GM19099 (cell line): ENCODE data around the gene SLC16A1.

Experiments used
- POLR2A ChIP-seq: IDR thresholded peaks from 3 replicates; pipeline ENCODE4 v1.6.1; 2011; ENCODE audit warnings: low read depth; ENCODE audit not compliant: insufficient read length; ENCODE audit errors: extremely low read depth

Gene SLC16A1

DNA sequence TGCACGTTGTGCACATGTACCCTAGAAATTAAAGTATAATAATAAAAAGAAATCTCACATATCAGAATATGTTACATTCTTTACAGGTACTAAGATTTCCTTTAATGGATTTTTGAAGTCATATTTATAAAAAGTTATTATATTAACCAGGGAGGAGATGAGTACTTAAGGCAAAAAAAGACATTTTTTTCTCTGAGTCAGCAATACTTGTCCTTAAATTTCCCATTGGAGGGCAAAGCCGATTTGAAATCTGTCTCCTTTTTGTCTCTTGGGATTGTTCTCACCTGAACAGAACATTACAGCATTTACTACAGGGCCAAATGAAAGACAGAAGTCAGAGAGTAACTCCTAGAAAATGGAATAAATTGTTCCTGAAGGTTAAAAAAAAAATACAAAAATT lies 26.3 kb upstream of the SLC16A1 start:
- no peak for TF ChIP-seq POLR2A

DNA sequence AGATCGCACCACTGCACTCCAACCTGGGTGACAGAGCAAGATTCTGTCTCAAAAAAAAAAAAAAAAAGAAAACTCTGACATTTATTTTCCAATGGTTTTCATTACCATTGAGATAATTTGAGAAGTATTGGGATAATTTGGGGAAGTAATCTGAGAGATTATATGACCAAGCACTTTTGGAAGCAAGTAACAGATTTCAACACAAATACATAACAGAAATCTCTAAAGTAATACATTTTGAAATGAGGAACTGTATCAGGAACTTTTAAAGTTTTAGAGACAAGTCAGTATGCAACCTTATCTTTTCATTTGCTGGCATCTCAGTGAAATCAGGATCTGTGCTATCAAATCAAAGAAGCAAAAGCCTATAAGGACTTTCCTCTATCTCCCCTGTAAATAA lies 25.4 kb upstream of the SLC16A1 start:
- no peak for TF ChIP-seq POLR2A

DNA sequence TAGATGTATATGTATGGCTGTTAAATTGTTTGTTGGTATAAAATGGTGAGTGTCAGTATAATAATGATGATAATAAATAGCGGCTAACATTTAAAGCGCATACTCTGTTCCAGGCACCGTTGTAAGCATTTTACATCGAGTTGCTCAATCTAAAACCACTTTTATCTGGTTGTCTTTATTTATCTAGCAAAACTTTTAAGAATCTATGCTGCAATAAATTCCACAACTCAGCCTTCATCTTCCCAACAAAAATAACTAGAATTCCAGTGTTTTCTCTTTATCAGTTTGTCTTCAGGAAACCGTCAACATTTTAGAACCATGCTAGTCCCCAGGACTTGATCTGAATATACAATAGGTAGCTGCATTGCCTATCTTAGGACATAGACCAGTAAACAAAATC lies 19.3 kb upstream of the SLC16A1 start:
- TF ChIP-seq POLR2A, result no peak

DNA sequence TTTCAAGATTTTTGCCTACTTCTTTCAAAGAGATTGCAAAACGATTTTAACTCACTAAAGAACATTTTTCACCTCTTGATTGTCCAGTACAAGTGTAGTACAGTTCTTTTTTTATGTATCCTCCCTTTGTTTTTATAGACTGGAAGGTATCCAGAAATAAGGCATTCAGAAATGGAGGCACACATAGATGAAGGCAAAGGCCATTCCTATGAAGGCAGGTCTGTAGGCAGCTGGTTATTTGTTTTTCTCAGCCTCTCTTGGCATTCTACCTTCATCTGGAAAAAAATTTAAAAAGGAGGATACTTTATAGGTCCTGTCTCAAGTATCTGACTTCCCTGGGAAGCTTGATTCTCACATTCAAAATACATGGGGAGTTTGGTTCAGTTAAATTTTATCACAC lies 18.6 kb upstream of the SLC16A1 start:
- no peak for TF ChIP-seq POLR2A

DNA sequence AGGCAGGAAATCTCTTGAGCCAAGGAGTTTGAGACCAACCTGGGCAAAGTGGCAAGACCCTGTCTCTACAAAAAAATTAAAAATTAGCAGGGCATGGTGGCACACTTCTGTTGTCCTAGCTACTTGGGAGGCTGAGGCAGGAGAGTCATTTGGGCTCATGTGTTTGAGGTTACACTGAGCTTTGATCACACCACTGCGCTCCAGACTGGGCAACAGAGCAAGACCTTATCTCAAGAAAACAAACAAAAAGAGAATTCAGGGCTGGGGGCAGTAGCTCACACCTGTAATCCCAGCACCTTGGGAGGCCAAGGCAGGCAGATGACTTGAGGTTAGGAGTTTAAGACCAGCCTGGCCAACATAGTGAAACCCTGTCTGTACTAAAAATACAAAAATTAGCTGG lies 17.8 kb upstream of the SLC16A1 start:
- TF ChIP-seq POLR2A, result no peak

DNA sequence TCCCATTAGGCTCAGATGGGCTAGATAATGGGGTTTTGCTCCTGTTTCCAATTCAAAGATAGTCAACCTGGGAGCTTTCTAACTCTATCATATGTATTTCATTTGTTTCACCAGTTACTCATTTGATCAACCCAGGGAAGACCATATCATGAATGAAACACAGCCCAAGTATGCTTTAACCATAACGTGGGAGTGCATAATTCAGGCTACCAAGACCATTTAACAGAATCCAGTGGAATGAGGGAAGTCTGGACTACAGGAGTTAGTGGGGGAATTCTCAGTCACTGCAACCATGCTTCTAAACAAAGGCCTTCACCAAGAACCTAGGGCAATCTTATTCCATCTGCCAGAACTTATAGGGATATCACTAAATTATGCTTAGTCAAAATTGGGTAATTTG lies 15.0 kb upstream of the SLC16A1 start:
- TF ChIP-seq POLR2A, result no peak

DNA sequence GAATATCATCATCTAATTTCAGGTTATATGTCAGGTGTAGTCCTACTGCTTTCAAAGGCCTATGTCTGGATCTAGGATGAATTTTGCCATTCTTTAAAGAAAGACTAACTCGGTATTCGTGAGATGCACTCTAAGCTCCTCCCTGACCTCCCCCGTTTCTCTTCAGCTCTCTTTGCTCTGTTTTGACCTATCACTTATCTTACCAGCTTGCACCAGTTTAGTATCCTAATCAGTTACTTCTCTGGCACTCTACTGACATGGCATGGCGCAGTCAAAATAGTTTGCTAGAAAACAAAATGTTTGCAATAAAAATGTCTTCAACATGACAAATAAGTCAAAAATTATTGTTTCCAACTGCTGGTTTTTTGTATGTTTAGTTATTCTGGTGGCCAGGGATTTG lies 8.4 kb upstream of the SLC16A1 start:
- no peak for TF ChIP-seq POLR2A

DNA sequence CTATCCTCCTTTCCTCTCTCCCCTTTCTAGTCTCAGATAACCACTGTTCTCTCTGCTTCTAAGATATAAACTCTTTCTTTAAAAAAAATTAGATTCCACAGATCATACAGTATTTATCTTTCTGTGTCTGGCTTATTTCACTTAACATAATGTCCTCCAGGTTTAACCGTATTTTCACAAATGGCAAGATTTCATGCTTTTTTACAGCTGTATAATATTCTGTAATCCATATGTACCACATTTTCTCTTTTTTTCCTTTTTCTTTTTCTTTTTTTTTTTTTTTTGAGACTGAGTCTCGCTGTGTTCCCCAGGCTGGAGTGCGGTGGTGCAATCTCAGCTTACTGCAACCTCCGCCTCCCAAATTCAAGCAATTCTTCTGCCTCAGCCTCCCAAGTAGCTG lies 5.1 kb upstream of the SLC16A1 start:
- TF ChIP-seq POLR2A, result no peak

DNA sequence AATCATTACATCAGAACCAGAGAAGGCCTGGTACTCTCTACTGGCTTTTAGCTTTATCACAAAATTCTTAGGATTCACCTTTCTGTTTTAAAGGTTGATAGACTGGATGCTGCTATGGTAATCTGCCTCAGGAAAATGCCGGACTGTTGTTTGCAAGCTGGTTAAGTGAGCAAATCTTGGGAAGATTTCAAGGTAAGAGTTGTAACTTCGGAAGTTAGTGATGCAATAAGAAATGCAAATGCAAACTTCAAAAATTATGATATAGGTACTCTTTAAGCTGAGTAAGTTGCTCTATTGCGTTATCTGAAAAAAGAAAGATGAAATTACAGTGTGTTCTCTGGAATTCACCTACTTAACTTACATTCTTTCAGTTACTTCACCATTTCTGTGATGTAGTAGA lies 4.4 kb upstream of the SLC16A1 start:
- no peak for TF ChIP-seq POLR2A

DNA sequence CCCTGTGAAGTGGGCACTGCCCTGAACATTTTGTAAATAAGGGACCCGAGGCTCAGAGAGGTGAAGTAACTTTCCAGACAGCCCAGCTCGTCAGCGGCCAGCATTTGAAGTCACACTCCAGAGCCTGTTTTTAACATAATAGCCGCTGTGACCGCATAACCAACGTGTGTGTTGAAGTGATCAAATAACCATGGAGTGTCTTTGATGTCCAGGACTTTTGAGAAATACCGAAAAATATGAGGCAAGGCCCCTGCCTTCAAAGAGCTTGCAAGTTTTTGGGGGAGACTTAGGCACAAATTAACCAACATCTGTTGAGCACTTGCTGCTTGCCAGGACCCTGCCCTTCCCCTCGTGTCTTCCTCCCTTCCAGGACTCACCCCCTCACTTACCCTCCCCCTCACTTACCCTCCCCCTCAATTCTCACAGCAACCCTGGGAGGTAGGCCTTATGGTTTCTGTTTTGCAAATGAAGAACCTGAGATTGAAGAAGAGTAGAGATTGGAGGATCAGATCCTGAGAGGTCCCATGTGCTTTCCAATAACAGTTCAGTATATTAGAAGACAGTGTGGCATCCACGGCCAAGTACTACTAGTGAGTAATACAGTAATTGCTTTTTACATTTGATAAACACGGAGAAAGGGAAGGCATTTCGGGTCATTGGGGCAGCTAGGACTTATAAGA lies 1.3 kb upstream of the SLC16A1 start:
- TF ChIP-seq POLR2A, result peak; percentile 31

DNA sequence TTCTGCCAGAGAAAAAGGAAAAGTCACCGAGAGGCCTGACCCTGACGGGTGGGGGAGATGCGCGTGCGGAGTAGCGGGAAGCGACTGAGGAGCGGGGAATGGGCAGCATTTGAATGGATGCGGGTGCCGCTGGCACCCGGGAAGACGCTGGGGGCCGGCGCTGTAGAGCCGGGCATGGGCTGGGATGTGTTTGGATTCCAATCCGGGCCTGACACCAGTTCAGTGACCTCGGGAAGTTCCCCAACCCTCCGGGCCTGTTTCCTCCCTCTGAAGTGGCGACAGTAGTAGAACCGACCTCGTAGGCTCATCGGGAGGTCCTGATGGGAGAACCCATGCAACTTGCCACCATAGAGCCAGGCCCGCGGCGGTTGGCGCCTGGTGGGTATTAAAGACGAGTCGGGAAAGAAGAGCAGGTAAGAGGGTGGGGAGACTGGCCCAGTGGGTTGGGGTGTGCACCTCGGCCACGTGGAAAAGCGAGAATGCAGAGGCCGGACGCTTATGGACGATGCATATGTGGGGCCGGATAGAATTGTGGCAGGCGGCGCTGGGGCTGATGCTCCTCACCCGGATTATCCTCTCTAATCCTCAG lies 642 bp upstream of the SLC16A1 start:
- no peak for TF ChIP-seq POLR2A

DNA sequence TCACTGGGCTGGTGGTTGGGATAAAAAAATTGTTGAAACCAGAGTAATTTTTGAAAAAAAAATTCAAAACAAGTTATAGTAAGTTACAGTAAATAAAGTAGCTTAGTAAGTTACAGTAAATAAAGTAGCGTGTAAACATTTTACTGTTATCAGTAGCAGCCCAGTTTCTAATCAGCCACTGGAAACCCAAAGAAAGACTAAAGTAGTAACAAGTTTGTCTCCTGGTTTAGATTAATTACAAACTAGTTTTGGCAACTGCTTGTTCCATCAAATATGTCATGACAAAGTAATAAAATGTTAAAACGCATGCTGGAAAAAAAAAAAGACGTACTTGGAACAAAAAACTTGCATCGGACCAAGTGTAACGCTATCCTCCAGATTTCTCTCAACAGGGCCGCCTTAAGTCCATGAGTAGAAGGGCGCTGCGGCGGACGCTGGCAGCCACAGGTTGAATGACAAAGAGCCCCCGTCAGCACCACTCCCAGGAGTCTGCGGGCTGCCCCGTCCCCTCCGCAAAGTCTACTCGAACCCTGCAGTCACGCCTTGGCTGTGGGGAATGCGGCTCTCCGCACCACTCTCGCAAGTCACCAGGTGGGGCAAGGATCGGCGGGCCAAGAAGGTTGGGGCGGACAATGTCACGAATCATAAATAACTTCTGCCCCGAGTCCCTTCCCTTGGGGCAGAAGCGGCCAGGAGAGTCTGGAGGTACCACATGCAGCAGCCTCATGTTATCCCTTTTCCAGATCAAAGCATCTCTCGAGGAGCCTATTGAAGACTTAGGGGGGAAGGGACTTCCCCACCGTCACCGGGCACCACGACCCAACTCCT lies 837 bp downstream of the SLC16A1 start:
- no peak for TF ChIP-seq POLR2A

DNA sequence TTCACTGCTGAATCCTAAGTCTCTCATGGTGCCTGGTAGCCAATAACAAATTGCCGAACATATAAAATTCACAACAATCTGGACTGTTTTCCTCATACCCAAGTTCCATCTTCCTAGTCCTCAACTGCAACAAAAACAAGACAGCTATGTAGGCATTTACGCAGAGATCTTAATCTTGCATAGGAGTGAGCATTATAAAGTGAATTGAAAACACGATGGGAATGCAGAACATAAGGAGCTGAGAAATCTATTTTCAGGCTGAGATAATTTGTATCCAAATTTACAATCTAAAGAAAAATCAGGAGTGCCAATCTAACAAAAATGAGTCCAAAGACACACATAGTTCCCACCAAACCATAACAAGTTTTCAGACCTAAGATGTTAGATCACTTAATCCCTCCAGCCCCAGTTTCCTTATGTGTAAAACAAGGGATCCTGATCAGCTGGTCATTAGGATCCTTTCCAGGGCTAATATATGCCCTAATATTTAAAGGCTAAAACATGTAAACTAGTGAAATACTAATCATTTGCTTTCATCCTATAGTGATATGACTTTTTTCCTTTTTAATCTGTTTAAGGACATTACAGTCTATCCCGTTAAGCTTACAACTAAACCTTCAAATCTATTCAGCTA lies 1.9 kb downstream of the SLC16A1 start:
- no peak for TF ChIP-seq POLR2A

DNA sequence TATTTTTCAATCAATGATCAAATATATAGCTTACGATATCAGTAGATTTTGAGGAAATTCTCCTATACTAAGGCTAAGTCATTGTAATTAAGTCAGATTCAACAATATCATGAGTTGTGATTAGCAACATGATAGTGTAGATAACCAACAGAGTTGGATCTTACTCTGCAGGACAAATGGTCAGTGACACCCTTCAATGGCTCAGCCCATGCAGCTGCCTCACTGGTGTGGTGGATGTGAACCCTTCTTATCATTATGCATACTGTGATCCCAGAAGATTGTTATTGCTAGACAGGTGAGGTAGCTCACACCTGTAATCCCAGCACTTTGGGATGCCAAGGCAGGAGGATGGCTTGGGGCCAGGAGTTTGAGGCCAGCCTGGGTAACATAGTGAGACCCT lies 5.6 kb downstream of the SLC16A1 start:
- no peak for TF ChIP-seq POLR2A

DNA sequence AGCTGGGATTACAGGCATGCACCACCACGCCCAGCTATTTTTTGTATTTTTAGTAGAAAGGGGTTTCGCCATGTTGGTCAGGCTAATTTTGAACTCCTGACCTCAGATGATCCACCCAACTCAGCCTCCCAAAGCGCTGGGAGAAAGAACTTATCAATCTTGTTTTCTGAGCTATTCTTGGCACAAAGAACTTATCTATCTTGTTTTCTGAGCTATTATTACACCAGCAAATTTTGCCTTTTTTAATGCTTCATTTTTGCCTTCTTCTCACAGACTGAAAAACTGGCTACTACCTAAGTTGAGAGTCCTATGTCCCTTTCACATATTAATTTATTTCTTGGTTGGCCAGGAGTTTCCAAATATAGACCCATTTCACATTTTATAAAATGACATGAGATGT lies 9.3 kb downstream of the SLC16A1 start:
- TF ChIP-seq POLR2A, result no peak

DNA sequence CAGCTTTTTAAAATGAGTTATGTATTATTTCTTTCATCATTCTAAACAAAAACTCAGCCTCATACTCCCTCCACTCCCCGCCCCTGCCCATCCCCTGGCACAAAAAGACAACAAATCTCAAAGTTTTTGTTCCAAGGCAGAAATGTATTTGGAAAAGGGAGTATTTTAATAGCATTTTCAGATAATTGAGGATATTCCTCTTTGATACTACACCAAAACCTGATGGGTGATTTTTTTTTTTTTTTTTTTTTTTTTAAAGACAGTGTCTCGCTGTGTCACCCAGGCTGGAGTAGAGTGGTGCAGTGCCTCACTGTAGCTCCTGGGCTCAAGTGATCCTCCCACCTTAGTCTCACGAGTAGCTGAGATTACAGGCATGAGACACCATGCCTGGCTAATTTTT lies 16.2 kb downstream of the SLC16A1 start:
- no peak for TF ChIP-seq POLR2A
